22Rv1 (cell line): Measurements from ENCODE around the gene DGCR2.

ENCODE experiments used
- H3K27ac ChIP-seq: fragments of 450-650 bp; 2 replicates; pipeline ENCODE4 v1.5.1; 2017
- CTCF ChIP-seq: fragments of 450-650 bp; IDR thresholded peaks from 2 replicates; pipeline ENCODE4 v1.5.1; 2017; ENCODE audit warnings: mild to moderate bottlenecking
- ZFX ChIP-seq: fragments of 450-650 bp; IDR thresholded peaks from 2 replicates; pipeline ENCODE4 v1.6.1; 2017; ENCODE audit warnings: antibody characterized with exemption, borderline replicate concordance

DGCR2 gene

GRCh38 chr22:19060356-19061009, 61.7 kb downstream of the DGCR2 start:
- no peak for TF ChIP-seq CTCF
- TF ChIP-seq ZFX = no peak
- no peak overlapping the region for H3K27ac ChIP-seq

- no peak overlapping the region for H3K27ac ChIP-seq
- TF ChIP-seq ZFX = no peak
- no peak for TF ChIP-seq CTCF
Measured at GRCh38 chr22:19059481-19060278, 62.5 kb downstream of the DGCR2 start.

- TF ChIP-seq ZFX (no peak), CTCF (peak; percentile 34)
Measured at GRCh38 chr22:19058713-19059451, 63.3 kb downstream of the DGCR2 start.

GRCh38 chr22:19057999-19058491, 64.2 kb downstream of the DGCR2 start:
- TF ChIP-seq CTCF = no peak
- TF ChIP-seq ZFX = no peak
- no peak overlapping the region for H3K27ac ChIP-seq

More at GRCh38 chr22:19058713-19059451, 63.3 kb downstream of the DGCR2 start:
- H3K27ac ChIP-seq = no peak overlapping the region

- no peak overlapping the region for H3K27ac ChIP-seq
- TF ChIP-seq CTCF = no peak
- no peak for TF ChIP-seq ZFX
Measured at GRCh38 chr22:19057539-19057938, 64.7 kb downstream of the DGCR2 start.

- TF ChIP-seq CTCF = no peak
- no peak for TF ChIP-seq ZFX
- no peak overlapping the region for H3K27ac ChIP-seq
Measured at GRCh38 chr22:19056951-19057401, 65.2 kb downstream of the DGCR2 start.

GRCh38 chr22:19055801-19056200, 66.4 kb downstream of the DGCR2 start:
- TF ChIP-seq ZFX = no peak
- TF ChIP-seq CTCF = no peak
- no peak overlapping the region for H3K27ac ChIP-seq
